Caco-2 (cell line): ENCODE measurements around the gene ARL14. TPM values are rescaled to one million over a fixed set of nuclear protein-coding genes. Genes with fewer than 3 reads are reported as not detected.

Source experiments
- BruUV-seq: library from RNA; stranded (reverse); fragments of 400-500 nt; replicated peaks from 2 replicates; lab custom pipeline; 2021; lab: Mats Ljungman, UMichigan
- CTCF ChIA-PET: fragments of 300-600 bp; sonication (Branson Sonifier 250); formaldehyde crosslinking; loops from one replicate; lab custom pipeline; 2022; ENCODE audit warnings: antibody characterized with exemption; lab: Charles Lee
- POLR2A ChIA-PET: fragments of 300-600 bp; sonication (Branson Sonifier 250); formaldehyde crosslinking; loops from one replicate; lab custom pipeline; 2022; ENCODE audit warnings: antibody characterized with exemption; lab: Charles Lee
- DNase-seq, 2 experiments: peaks; one replicate each; pipeline versions ENCODE4 v3.0.0 to v3.0.0-alpha.2; 2020 to 2022
- H3K27me3 ChIP-seq: replicated peaks from 2 replicates; pipeline ENCODE4 v1.6.0; 2011; ENCODE audit warnings: low read length; ENCODE audit not compliant: control insufficient read depth, insufficient read depth
- H3K36me3 ChIP-seq: 2 replicates; pipeline ENCODE4 v1.5.1; 2011; ENCODE audit warnings: low read length; ENCODE audit not compliant: control insufficient read depth, insufficient read depth
- H3K4me1 ChIP-seq: fragments of 250-450 bp; sonication (Bioruptor Pico); 2 replicates; pipeline ENCODE4 v1.5.1; 2020; ENCODE audit warnings: mild to moderate bottlenecking
- H3K4me3 ChIP-seq: 2 replicates; pipeline ENCODE4 v1.5.1; 2011; ENCODE audit warnings: low read depth, mild to moderate bottlenecking, control low read depth, low read length
- H3K9me3 ChIP-seq: fragments of 250-450 bp; sonication (Bioruptor Pico); 2 replicates; pipeline ENCODE4 v1.5.1; 2020; ENCODE audit warnings: mild to moderate bottlenecking, moderate library complexity
- H3K27ac Mint-ChIP-seq: one replicate; pipeline ENCODE4 v1.8.0; 2022; ENCODE audit warnings: mixed read lengths; ENCODE audit not compliant: unreplicated experiment
- H3K27me3 Mint-ChIP-seq: one replicate; pipeline ENCODE4 v1.8.0; 2022; ENCODE audit warnings: mixed read lengths; ENCODE audit not compliant: insufficient read depth, unreplicated experiment
- H3K36me3 Mint-ChIP-seq: one replicate; pipeline ENCODE4 v1.8.0; 2022; ENCODE audit warnings: mild to moderate bottlenecking, mixed read lengths; ENCODE audit not compliant: insufficient read depth, unreplicated experiment
- H3K4me1 Mint-ChIP-seq: one replicate; pipeline ENCODE4 v1.8.0; 2022; ENCODE audit warnings: low read depth, mixed read lengths; ENCODE audit not compliant: unreplicated experiment
- H3K4me3 Mint-ChIP-seq: one replicate; pipeline ENCODE4 v1.8.0; 2022; ENCODE audit warnings: mild to moderate bottlenecking, moderate library complexity, mixed read lengths; ENCODE audit not compliant: unreplicated experiment
- H3K9me3 Mint-ChIP-seq: one replicate; pipeline ENCODE4 v1.8.0; 2022; ENCODE audit warnings: mixed read lengths; ENCODE audit not compliant: unreplicated experiment
- intact Hi-C: fragments of 100-400 bp; cut with micrococcal nuclease; formaldehyde crosslinking; loops from one replicate; pipeline ENCODE4 v1.10.0; 2022; ENCODE audit not compliant: unreplicated experiment
- total RNA-seq: library from RNA; stranded (reverse); gene quantifications from 2 replicates; pipeline ENCODE4 v1.2.3, GENCODE V29; 2022
- TF ChIP-seq, protein P1 (sequence below), 2 experiments: fragments of 200-600 bp in 1 of 2; IDR thresholded peaks; 1 replicate in 1 of 2; 2 replicates in 1 of 2; pipeline versions ENCODE4 v1.5.1 to v1.8.0; 2011 to 2022; ENCODE audit warnings: antibody characterized with exemption in 1 of 2, control low read depth in 1 of 2, inconsistent platforms in 1 of 2, low read depth in 1 of 2, low read length in 1 of 2, mild to moderate bottlenecking in 1 of 2, moderate library complexity in 1 of 2; ENCODE audit not compliant: insufficient read depth in 1 of 2, severe bottlenecking in 1 of 2, unreplicated experiment in 1 of 2

ARL14 gene
- total RNA-seq, 1 experiment from 2014 or later, result 0.84 TPM

DNA sequence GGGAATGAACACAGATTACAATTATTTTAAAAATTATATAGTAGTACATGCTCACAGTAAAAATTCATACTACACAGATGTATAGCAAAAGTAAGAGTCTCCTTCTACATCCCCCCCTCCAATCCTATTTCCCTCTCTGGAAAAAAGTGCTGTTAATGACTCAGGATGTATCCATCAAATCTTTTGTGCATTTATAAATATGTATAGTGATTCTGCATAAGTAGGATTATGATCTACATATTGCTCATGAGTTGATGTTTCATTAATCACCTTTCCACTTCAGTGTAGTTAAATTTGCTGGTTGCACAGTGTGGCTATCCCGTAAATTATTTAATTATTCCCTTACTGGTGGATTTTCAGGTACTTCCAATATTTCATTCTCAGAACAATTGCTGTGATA, 25.3 kb downstream of the ARL14 start:
- Histone ChIP-seq H3K4me1 (peaks cover 15% of the 10 kb centered on the region), H3K9me3 (no peaks in the 10 kb centered on the region), H3K36me3 (no peaks in the 10 kb centered on the region), H3K27me3 (no peaks in the 10 kb centered on the region), H3K4me3 (no peak overlapping the region)
- ChIA-PET CTCF (no interaction called here), POLR2A (no interaction called here)
- Mint-ChIP-seq H3K4me1 (no peaks in the 10 kb centered on the region), H3K27me3 (peaks cover 10% of the 10 kb centered on the region), H3K4me3 (no peak overlapping the region), H3K9me3 (no peaks in the 10 kb centered on the region), H3K36me3 (no peaks in the 10 kb centered on the region), H3K27ac (no peak overlapping the region)
- DNase-seq, result no peak
- BruUV-seq, result no TSS peak
- intact Hi-C loops, result no loop called here
- TF ChIP-seq, protein P1, sequence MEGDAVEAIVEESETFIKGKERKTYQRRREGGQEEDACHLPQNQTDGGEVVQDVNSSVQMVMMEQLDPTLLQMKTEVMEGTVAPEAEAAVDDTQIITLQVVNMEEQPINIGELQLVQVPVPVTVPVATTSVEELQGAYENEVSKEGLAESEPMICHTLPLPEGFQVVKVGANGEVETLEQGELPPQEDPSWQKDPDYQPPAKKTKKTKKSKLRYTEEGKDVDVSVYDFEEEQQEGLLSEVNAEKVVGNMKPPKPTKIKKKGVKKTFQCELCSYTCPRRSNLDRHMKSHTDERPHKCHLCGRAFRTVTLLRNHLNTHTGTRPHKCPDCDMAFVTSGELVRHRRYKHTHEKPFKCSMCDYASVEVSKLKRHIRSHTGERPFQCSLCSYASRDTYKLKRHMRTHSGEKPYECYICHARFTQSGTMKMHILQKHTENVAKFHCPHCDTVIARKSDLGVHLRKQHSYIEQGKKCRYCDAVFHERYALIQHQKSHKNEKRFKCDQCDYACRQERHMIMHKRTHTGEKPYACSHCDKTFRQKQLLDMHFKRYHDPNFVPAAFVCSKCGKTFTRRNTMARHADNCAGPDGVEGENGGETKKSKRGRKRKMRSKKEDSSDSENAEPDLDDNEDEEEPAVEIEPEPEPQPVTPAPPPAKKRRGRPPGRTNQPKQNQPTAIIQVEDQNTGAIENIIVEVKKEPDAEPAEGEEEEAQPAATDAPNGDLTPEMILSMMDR (IDR thresholded peaks at IDR 0.05; ENCODE audit: insufficient read depth in 1 of 2, low read depth in 1 of 2, low read length in 1 of 2, severe bottlenecking in 1 of 2, unreplicated experiment in 1 of 2), result no peak

- Mint-ChIP-seq H3K9me3 (no peaks in the 10 kb centered on the region), H3K27me3 (peaks cover 15% of the 10 kb centered on the region), H3K27ac (no peak overlapping the region), H3K4me3 (no peak overlapping the region), H3K36me3 (no peaks in the 10 kb centered on the region), H3K4me1 (no peaks in the 10 kb centered on the region)
- Histone ChIP-seq H3K9me3 (no peaks in the 10 kb centered on the region), H3K4me1 (no peaks in the 10 kb centered on the region), H3K27me3 (no peaks in the 10 kb centered on the region), H3K4me3 (no peak overlapping the region), H3K36me3 (no peaks in the 10 kb centered on the region)
- CTCF ChIA-PET, result no interaction called here
- no TSS peak for BruUV-seq
- TF ChIP-seq, protein P1 (IDR thresholded peaks at IDR 0.05; ENCODE audit: insufficient read depth in 1 of 2, low read depth in 1 of 2, low read length in 1 of 2, severe bottlenecking in 1 of 2, unreplicated experiment in 1 of 2), result no peak
- intact Hi-C loops, result no loop called here
- no peak for DNase-seq
- POLR2A ChIA-PET, result no interaction called here
Observed at GRCh38 chr3:160703974-160704373, 27.0 kb downstream of the ARL14 start.

DNA sequence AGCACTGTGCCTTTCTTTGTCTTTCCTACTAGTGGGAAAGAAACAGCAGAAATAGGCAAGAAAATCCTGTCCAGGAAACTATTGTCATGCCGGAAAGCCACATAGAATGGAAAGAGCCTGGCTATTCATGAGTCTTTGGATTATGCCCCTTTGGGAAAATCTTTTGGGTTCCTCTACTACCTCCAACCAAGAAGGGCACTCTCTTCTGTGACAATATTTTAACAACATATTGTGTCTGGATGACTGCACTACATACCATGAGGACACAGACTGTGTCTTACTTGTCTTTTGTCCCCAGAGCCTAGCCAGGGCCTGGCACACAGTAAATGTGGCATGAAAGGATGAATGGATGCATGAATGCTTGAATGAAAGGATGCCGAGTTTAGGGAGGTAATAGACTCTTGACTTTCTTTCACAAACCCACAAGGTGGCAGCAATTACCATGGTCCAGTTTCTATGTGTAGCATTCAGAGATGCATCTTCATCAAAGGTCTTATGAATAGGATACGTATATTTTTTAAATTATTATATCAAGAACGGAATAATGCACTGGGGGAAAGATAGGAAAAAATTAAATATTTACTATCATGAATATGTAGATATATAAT, 30.3 kb downstream of the ARL14 start:
- ChIA-PET CTCF (no interaction called here), POLR2A (no interaction called here)
- Histone ChIP-seq H3K36me3 (no peaks in the 10 kb centered on the region), H3K4me1 (no peaks in the 10 kb centered on the region), H3K9me3 (no peaks in the 10 kb centered on the region), H3K27me3 (no peaks in the 10 kb centered on the region), H3K4me3 (no peak overlapping the region)
- H3K27me3 Mint-ChIP-seq, result peaks cover 15% of the 10 kb centered on the region
- no peak overlapping the region for H3K4me3 Mint-ChIP-seq
- DNase-seq, result peak in 1 of 2 experiments; percentile 40
- no TSS peak for BruUV-seq
- H3K4me1 Mint-ChIP-seq, result no peaks in the 10 kb centered on the region
- H3K9me3 Mint-ChIP-seq, result no peaks in the 10 kb centered on the region
- H3K36me3 Mint-ChIP-seq, result no peaks in the 10 kb centered on the region
- intact Hi-C loops, result loop anchor here (1.0 kb wide), 4 partner anchors 130 to 717 kb away; no protein-coding TSS in a partner anchor
- H3K27ac Mint-ChIP-seq, result no peak overlapping the region
- TF ChIP-seq, protein P1 (IDR thresholded peaks at IDR 0.05; ENCODE audit: insufficient read depth in 1 of 2, low read depth in 1 of 2, low read length in 1 of 2, severe bottlenecking in 1 of 2, unreplicated experiment in 1 of 2), result peak; percentile 47
